ENCODE measurements around the gene TAC4.

TAC4 gene

DNA sequence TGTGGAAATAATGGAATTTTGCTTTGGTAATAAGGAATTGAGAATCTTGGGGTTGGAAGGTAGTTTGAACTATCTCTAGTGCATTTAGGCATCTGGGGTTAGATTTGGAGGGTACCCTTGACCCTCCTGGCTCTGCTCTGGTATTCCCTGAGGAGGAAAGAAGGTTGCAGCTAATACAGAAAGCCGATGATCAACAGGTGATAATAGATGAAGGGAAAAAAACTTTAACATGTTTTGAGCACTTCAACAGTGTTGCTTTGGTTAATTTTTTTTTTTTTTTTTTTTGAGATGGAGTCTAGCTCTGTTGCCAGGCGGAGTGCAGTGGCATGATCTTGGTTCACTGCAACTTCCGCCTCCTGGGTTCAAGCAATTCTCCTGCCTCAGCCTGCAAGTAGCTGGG lies 54.6 kb downstream of the TAC4 start:
- TF ChIP-seq CTCF (conservative IDR thresholded peaks at IDR 0.05; ENCODE audit: low read depth, low read length), result no peak
- H3K4me3 ChIP-seq (ENCODE audit: low read length), result no peak overlapping the region
- DNase-seq (ENCODE audit: low read depth), result no peak

GRCh38 chr17:49789243-49789578 lies 58.7 kb downstream of the TAC4 start:
- no peak for TF ChIP-seq CTCF (conservative IDR thresholded peaks at IDR 0.05; ENCODE audit: low read depth, low read length)
- peak overlapping the region; percentile 64 for H3K4me3 ChIP-seq (ENCODE audit: low read length)
- no peak for DNase-seq (ENCODE audit: low read depth)

DNA sequence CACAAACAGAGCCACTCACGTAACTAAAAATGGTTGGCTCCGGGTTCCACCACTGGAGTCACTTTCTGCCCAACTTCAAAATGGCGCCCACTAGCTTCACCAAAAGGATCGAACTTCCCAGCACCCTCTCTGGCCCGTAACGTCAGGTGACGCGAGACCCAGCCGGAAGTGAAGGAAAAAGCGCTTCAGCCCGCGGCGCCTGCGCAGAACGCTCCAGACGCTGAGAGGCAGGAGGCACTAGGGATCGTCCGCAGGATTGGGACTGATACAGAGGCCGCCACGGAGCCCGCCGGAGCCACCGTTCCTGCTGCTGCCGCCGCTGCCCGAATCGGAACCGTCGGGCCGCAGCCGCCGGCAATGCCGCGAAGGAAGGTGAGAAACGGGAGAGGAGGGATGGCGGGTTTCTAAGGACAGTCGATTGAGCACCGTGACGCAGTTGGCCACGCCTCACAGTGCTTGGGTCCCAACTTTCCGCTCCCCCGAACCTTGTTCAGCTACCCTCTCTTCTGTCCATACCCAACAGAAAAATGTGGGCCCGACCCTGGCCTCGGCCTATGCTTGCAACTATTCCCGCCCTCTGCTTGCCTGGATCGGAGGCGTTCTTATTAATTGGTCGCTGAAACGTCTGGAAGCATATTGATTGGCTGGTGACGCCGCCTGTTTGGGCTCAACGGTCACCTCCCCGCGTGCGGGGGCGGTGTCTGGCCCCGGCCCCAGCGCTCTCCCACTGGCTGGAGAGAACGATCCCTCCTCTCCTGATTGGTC lies 59.2 kb downstream of the TAC4 start, which contains the start of gene KAT7:
Gene KAT7 (plus strand): TSS at position 204 of the 765 bp plus-strand sequence. CDS start 154 bp downstream, at position 358.
- no peak for TF ChIP-seq CTCF (conservative IDR thresholded peaks at IDR 0.05; ENCODE audit: low read depth, low read length)
- DNase-seq (ENCODE audit: low read depth), result peak; percentile 98
- peak within 1 kb of the TSS; percentile 99 for H3K4me3 ChIP-seq (ENCODE audit: low read length)

Data from retinal pigment epithelial cell (primary cell).